ENCODE data around the gene PRR14L. TPM values are rescaled to one million over a fixed set of nuclear protein-coding genes. Genes with fewer than 3 reads are reported as not detected.

PRR14L gene
- total RNA-seq, 6 experiments from 2014 or later, result 11.2 to 22.8 (median 17.0) TPM

DNA sequence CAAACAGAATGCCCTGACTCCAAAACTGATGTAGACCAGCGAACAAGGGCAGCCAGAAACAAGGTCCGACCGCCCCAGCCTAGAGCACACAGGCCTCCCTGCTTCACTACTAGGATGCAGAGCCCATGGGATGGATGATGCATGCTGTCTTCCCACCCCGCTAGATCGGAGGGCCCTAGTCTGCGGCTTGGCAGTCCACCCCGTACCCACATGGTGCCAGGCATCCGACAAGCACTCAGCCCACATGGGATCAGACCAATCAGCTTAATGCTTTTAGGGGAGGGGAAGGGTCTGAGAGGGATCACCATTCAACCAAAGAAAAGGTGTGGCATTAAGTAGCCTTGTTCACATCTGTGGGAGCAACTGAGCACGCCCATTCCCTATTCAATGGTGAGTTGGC is 118.5 kb downstream of the PRR14L start:
- H3K27ac ChIP-seq, result peak overlapping the region in 2 of 3 donors; percentile 68 to 94
- no peak for TF ChIP-seq POLR2A (IDR thresholded peaks at IDR 0.05)
- TF ChIP-seq, protein P1, sequence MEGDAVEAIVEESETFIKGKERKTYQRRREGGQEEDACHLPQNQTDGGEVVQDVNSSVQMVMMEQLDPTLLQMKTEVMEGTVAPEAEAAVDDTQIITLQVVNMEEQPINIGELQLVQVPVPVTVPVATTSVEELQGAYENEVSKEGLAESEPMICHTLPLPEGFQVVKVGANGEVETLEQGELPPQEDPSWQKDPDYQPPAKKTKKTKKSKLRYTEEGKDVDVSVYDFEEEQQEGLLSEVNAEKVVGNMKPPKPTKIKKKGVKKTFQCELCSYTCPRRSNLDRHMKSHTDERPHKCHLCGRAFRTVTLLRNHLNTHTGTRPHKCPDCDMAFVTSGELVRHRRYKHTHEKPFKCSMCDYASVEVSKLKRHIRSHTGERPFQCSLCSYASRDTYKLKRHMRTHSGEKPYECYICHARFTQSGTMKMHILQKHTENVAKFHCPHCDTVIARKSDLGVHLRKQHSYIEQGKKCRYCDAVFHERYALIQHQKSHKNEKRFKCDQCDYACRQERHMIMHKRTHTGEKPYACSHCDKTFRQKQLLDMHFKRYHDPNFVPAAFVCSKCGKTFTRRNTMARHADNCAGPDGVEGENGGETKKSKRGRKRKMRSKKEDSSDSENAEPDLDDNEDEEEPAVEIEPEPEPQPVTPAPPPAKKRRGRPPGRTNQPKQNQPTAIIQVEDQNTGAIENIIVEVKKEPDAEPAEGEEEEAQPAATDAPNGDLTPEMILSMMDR (IDR thresholded peaks at IDR 0.05), result no peak
- DNase-seq (no peak), ATAC-seq (no peak)
- H3K36me3 ChIP-seq, result peaks cover 0 to 2% (median 0%) of the 10 kb centered on the region in 4 donors
- H3K9me3 ChIP-seq, result no peaks in the 10 kb centered on the region
- H3K27me3 ChIP-seq, result no peaks in the 10 kb centered on the region
- intact Hi-C loops (cut with DNase I), result loop anchor here in 1 of 2 donors (5.0 kb wide), 1 partner anchor 69 kb away; no protein-coding TSS in a partner anchor
- peaks cover 0 to 36% (median 11%) of the 10 kb centered on the region in 4 donors for H3K4me1 ChIP-seq
- H3K4me3 ChIP-seq, result no peak overlapping the region
- 94% methylated on average over 3 of the region's 9 CpGs for WGBS (ENCODE audit: insufficient coverage, low coverage, low lambda C conversion rate, missing lambda C conversion rate)

Small RNA genes within 50 kb of the gene (small RNA-seq; reads per million reads assigned to genes)
- gene RN7SL20P, result 0 reads per million in 2 experiments

Other genes with a start within 250 kb of the PRR14L start
- gene PISD, start 87.9 kb downstream of the PRR14L start, total RNA-seq, result 10 to 100 TPM; 15.5 to 22.9 (median 18.1) TPM
- gene DEPDC5, start 3.9 kb upstream of the PRR14L start, total RNA-seq, result 10 to 100 TPM in 5 of 6 experiments, 1 to 10 TPM in 1; 9.1 to 22.9 (median 14.6) TPM
- gene YWHAH, start 194.4 kb upstream of the PRR14L start, total RNA-seq, result 10 to 100 TPM; 35.8 to 97.5 (median 59.1) TPM